Heart left ventricle (tissue), 16 donors: Measurements from ENCODE around the gene GDPD3. TPM values are rescaled to one million over a fixed set of nuclear protein-coding genes. Genes with fewer than 3 reads are reported as not detected.

Experiments used
- ATAC-seq, 4 donors: fragments of 200-7000 bp; cut with Tn5 transposase; one replicate each; pipeline ENCODE4 v1.9.1; 2020 to 2022; ENCODE audit warnings: moderate library complexity in 4 of 4, mild to moderate bottlenecking in 3 of 4, moderate number of reproducible peaks in 1 of 4
- DNase-seq, 5 donors: peaks; one replicate each; pipeline ENCODE4 v3.0.0-alpha.2; 2020
- H3K27ac ChIP-seq, 12 donors: fragments of 200-600 bp; sonication (generic) in 4 of 12; one replicate each; pipeline versions ENCODE4 v1.5.0 to v1.8.0; 2016 to 2022; ENCODE audit warnings: mild to moderate bottlenecking in 2 of 12
- H3K27me3 ChIP-seq, 9 donors: fragments of 200-600 bp; sonication (generic) in 2 of 9; one replicate each; pipeline versions ENCODE4 v1.5.1 to v1.8.0; 2016 to 2022; ENCODE audit warnings: mild to moderate bottlenecking in 3 of 9
- H3K36me3 ChIP-seq, 9 donors: fragments of 200-600 bp; sonication (generic) in 2 of 9; one replicate each; pipeline versions ENCODE4 v1.5.0 to v1.8.0; 2018 to 2022; ENCODE audit warnings: mild to moderate bottlenecking in 2 of 9
- H3K4me1 ChIP-seq, 12 donors: fragments of 200-600 bp; sonication (generic) in 4 of 12; one replicate each; pipeline versions ENCODE4 v1.5.0 to v1.8.0; 2016 to 2022; ENCODE audit warnings: mild to moderate bottlenecking in 3 of 12
- H3K4me3 ChIP-seq, 12 donors: fragments of 200-600 bp; sonication (generic) in 4 of 12; one replicate each; pipeline versions ENCODE4 v1.5.0 to v1.8.0; 2017 to 2022; ENCODE audit warnings: mild to moderate bottlenecking in 9 of 12, moderate library complexity in 4 of 12
- H3K9me3 ChIP-seq, 12 donors: fragments of 200-600 bp; sonication (generic) in 4 of 12; one replicate each; pipeline versions ENCODE4 v1.5.0 to v1.8.0; 2016 to 2022; ENCODE audit warnings: mild to moderate bottlenecking in 1 of 12
- POLR2A ChIP-seq, 2 donors: fragments of 450-650 bp; IDR thresholded peaks; one replicate each; pipeline ENCODE4 v1.6.1; 2017; ENCODE audit warnings: antibody characterized with exemption in 2 of 2, mild to moderate bottlenecking in 2 of 2, moderate library complexity in 2 of 2
- WGBS, 4 donors: extraction: QIAGEN DNeasy Blood & Tissue Kit in 2 of 4; methylation state at CpG; one replicate each; pipeline versions ENCODE4 v1.1.5 to v1.1.7; 2013 to 2018; 5-methylcytosine and 5-hydroxymethylcytosine counted together
- intact Hi-C, 10 donors: fragments of 100-400 bp; cut with DNase I; formaldehyde crosslinking; loops; one replicate each; pipeline versions ENCODE4 v1.11.1 to v1.14.2; 2022
- polyA plus RNA-seq, 2 donors: library from polyadenylated mRNA; stranded (reverse); fragments of 200-250 nt; gene quantifications; one replicate each; pipeline ENCODE4 v1.2.3, GENCODE V29; 2013
- total RNA-seq, 9 donors: library from RNA; depleted of rRNA in 2 of 9; stranded (reverse); fragments of >200 nt in 2 of 9; fragmentation: NEBNext Ultra II Directional in 3 of 9; extraction: Animal tissue kit (Norgen Biotek cat#: 25700) in 3 of 9; gene quantifications; one replicate each; pipeline versions ENCODE4 v1.1.0 to v1.2.4, GENCODE V29; 2016 to 2023
- TF ChIP-seq, protein P1 (sequence below), 12 donors: fragments of 200-600 bp; sonication (generic) in 4 of 12; IDR thresholded peaks; one replicate each; pipeline versions ENCODE4 v1.5.0 to v1.8.0; 2018 to 2022; ENCODE audit warnings: antibody characterized with exemption in 12 of 12, mild to moderate bottlenecking in 5 of 12
- donor health status: ischemic (EF 13 %, LVEDD 7.1; RV severe dilation, severe dysfunction).
- donor health status: healthy with polysubstance abuse.
- donor health status: DM: no; HTN: yes; CAD: no.
- donor health status: DM: no; HTN: no; CAD: no.
- donor health status: ischemic (EF 25% LVEDD 6.9; RV normal size, moderate dysfunction).
- donor health status: ischemic (EF 25% LVEDD 5.7; RV mildly dilated, moderate dysfunction).
- donor health status: healthy.
- donor health status: DM: yes; HTN: yes; CAD: no.
- donor health status: ischemic (EF 35%, LVEDD 5.7; RV mildly dilated, moderate dysfunction).
- donor health status: nonischemic (EF 11% LVEDD 7.7; RV severe dilation, severe dysfunction).
- donor health status: DM: yes; HTN: yes; CAD: no.
- donor health status: PGD.
- donor health status: ischemic (EF 29% LVEDD 5.4; RV normal size, mild dysfunction).
- donor health status: nonischemic (EF 23%, LVEDD 6.1; RV moderate dilation, normal function).

Gene GDPD3
- total and polyA plus RNA-seq, 11 donors = 0.36 to 5.3 (median 2.0) TPM

DNA sequence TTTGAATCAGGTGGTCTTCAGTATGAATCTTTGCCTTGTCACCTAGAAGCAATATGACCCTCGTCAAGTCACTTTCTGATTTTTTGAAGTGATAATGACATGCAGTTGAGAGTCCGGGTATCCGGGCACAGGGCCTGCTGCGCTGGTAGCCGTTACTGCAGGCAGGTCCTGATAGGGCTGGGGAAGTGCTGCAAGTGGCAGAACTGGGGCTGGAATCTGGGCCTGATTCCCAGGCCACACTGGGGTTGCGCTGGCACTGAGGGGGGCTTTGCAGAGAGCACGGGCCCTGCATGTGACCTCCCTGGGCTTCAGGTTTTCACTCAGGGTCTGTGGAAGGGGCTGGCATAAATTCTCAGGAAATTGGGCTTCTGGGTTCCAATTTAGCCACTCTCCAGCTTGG lies 34.6 kb downstream of the GDPD3 start:
- TF ChIP-seq POLR2A (IDR thresholded peaks at IDR 0.05) = no peak
- TF ChIP-seq, protein P1, sequence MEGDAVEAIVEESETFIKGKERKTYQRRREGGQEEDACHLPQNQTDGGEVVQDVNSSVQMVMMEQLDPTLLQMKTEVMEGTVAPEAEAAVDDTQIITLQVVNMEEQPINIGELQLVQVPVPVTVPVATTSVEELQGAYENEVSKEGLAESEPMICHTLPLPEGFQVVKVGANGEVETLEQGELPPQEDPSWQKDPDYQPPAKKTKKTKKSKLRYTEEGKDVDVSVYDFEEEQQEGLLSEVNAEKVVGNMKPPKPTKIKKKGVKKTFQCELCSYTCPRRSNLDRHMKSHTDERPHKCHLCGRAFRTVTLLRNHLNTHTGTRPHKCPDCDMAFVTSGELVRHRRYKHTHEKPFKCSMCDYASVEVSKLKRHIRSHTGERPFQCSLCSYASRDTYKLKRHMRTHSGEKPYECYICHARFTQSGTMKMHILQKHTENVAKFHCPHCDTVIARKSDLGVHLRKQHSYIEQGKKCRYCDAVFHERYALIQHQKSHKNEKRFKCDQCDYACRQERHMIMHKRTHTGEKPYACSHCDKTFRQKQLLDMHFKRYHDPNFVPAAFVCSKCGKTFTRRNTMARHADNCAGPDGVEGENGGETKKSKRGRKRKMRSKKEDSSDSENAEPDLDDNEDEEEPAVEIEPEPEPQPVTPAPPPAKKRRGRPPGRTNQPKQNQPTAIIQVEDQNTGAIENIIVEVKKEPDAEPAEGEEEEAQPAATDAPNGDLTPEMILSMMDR (IDR thresholded peaks at IDR 0.05) = no peak
- peaks cover 0 to 51% (median 30%) of the 10 kb centered on the region in 12 donors for H3K4me1 ChIP-seq
- H3K9me3 ChIP-seq = no peaks in the 10 kb centered on the region
- H3K4me3 ChIP-seq = no peak overlapping the region
- peak overlapping the region in 5 of 12 donors; percentile 11 to 54 (median 37) for H3K27ac ChIP-seq
- 63 to 72% (median 67%) methylated on average over 7 of the region's 7 CpGs for WGBS, 4 donors
- H3K36me3 ChIP-seq = peaks cover 0 to 72% (median 60%) of the 10 kb centered on the region in 9 donors
- intact Hi-C loops = no loop called here
- H3K27me3 ChIP-seq = no peaks in the 10 kb centered on the region
- DNase-seq = no peak
- peak in 1 of 4 donors; percentile 44 for ATAC-seq

DNA sequence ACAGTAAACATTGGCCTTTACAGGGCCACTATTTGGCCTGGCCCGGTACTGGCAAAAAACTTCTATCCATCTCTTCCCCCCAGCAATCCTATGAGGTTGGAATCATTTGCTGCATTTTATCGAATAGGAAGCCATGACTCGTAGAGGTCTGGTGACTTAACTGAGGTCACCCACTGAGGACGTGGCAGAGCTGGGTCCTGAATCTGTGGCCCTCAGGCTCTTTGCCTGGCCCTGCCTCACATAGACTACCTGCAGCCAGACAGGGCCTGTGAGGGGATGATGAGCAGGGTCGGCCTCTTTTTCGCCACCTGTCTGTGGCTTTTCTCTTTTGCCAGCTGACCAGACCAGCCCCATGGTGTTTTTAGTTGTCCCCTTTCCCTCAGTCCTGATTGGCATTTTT lies 35.7 kb downstream of the GDPD3 start:
- intact Hi-C loops = loop anchor here in 1 of 10 donors (2.0 kb wide), 1 partner anchor 13 kb away; the partner anchor contains the start of gene TBX6
- H3K4me1 ChIP-seq = peaks cover 0 to 51% (median 30%) of the 10 kb centered on the region in 12 donors
- TF ChIP-seq, protein P1 (IDR thresholded peaks at IDR 0.05) = no peak
- no peak for TF ChIP-seq POLR2A (IDR thresholded peaks at IDR 0.05)
- H3K4me3 ChIP-seq = peak overlapping the region in 1 of 12 donors; percentile 95
- no peak overlapping the region for H3K27ac ChIP-seq
- peaks cover 0 to 70% (median 56%) of the 10 kb centered on the region in 9 donors for H3K36me3 ChIP-seq
- ATAC-seq = no peak
- H3K27me3 ChIP-seq = no peaks in the 10 kb centered on the region
- DNase-seq = peak in 1 of 5 donors; percentile 40
- no peaks in the 10 kb centered on the region for H3K9me3 ChIP-seq
- WGBS, 4 donors = 62 to 78% (median 64%) methylated on average over 6 of the region's 6 CpGs

DNA sequence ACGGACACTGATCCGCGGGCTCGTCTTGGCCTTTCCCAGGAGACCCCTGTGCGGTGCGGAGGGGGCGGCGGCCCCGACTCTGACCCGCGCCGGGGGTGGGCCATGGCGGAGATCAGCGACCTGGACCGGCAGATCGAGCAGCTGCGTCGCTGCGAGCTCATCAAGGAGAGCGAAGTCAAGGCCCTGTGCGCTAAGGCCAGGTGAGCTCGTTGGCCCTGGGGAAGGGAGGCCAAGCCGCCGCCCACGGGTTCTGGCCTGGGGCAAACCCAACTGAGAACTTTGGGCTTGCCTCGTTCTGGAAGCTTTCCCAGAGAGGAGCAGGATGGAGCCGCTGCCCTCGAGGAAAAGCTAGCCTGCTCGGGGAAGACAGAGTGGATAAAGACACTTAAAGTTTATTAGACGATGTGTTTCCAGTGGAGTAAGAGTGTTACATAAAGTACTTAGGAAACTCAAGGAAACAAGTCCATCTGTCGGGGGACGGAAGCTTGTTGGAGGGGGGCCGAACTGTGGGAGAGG lies 37.0 kb downstream of the GDPD3 start:
- peak in 2 of 4 donors; percentile 30 to 40 for ATAC-seq
- no peaks in the 10 kb centered on the region for H3K9me3 ChIP-seq
- intact Hi-C loops = loop anchor here in 1 of 10 donors (2.0 kb wide), 1 partner anchor 14 kb away; the partner anchor contains the start of gene TBX6
- peaks cover 0 to 70% (median 56%) of the 10 kb centered on the region in 9 donors for H3K36me3 ChIP-seq
- DNase-seq = peak in 2 of 5 donors; percentile 30 to 49
- TF ChIP-seq, protein P1 (IDR thresholded peaks at IDR 0.05) = no peak
- TF ChIP-seq POLR2A (IDR thresholded peaks at IDR 0.05) = no peak
- H3K27ac ChIP-seq = peak overlapping the region; percentile 72 to 97 (median 94)
- H3K27me3 ChIP-seq = no peaks in the 10 kb centered on the region
- H3K4me3 ChIP-seq = peak overlapping the region; percentile 91 to 100 (median 97)
- 2 to 6% (median 3%) methylated on average over 16 to 33 of the region's 33 CpGs for WGBS, 4 donors
- H3K4me1 ChIP-seq = peaks cover 0 to 51% (median 30%) of the 10 kb centered on the region in 12 donors

DNA sequence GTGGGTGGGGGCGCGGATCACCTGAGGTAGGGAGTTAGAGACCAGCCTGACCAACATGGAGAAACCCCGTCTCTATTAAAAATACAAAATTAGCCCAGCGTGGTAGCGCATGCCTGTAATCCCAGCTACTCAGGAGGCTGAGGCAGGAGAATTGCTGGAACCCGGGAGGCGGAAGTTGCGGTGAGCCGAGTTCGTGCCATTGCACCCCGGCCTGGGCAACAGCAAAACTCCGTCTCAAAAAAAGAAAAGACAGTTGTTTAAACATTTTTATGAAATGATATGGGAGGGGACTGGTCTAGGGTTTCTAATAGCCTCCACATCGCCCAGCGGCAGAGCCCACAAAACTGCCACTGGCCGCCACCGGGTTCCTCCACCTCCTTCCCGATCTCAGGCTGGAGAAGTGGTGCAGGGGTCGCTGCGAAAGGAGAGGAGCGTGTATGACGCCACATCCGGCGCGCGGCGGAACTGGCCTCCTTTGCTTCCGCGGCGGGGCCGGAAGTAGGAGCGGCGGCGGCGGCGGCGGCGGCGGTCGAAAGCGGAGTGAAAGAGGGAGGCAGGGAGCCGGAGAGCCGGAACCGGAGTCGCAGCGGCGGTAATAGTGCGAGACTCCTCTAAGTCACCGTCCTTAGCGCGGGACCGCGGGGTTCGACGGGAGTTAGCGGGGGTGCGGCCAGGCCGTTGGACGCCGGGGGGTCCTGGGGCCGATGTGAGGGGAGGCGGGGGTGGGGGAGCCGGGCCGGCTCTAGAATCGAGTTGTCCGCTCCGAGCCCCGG lies 37.6 kb downstream of the GDPD3 start, which contains the start of gene PPP4C:
TSS of gene PPP4C (plus strand) at position 492 of the 773 bp plus-strand sequence. CDS start 384 bp downstream, outside the sequence.
- WGBS, 4 donors = 1 to 2% (median 2%) methylated on average over 59 to 67 of the region's 67 CpGs
- Histone ChIP-seq H3K36me3 (peaks cover 0 to 70% (median 56%) of the 10 kb centered on the region in 9 donors), H3K4me3 (peak within 1 kb of the TSS; percentile 91 to 100 (median 97)), H3K4me1 (peaks cover 0 to 53% (median 32%) of the 10 kb centered on the region in 12 donors), H3K27me3 (no peaks in the 10 kb centered on the region), H3K9me3 (no peaks in the 10 kb centered on the region), H3K27ac (peak within 1 kb of the TSS; percentile 72 to 97 (median 94))
- peak in 1 of 2 donors; percentile 76 for TF ChIP-seq POLR2A (IDR thresholded peaks at IDR 0.05)
- TF ChIP-seq, protein P1 (IDR thresholded peaks at IDR 0.05) = peak in 5 of 12 donors; percentile 9 to 42 (median 24)
- ATAC-seq = peak; percentile 84 to 96 (median 92)
- intact Hi-C loops = loop anchor here in 1 of 10 donors (2.0 kb wide), 1 partner anchor 15 kb away; the partner anchor contains the start of gene TBX6
- DNase-seq = peak; percentile 93 to 96 (median 94)
